Spinal cord (tissue), 10 donors: ENCODE data around the gene TOR3A. TPM values are rescaled to one million over a fixed set of nuclear protein-coding genes. Genes with fewer than 3 reads are reported as not detected.
"Not testable (repeated sequence)": the region's sequence is repeated elsewhere in the genome, so short reads cannot be mapped to it uniquely, and the experiment has no call there.

Experiments used
- DNase-seq, 6 donors: peaks; one replicate each; pipeline versions ENCODE4 v3.0.0 to v3.0.0-alpha.2; 2013 to 2015; ENCODE audit warnings: low spot score in 6 of 6, low read depth in 4 of 6
- H3K27ac ChIP-seq: one replicate; pipeline ENCODE4 v1.5.1; 2013; ENCODE audit warnings: low read depth, low read length, control low read depth
- H3K27me3 ChIP-seq: one replicate; pipeline ENCODE4 v1.6.1; 2013; ENCODE audit warnings: low read length; ENCODE audit not compliant: control insufficient read depth, insufficient read depth
- H3K36me3 ChIP-seq: one replicate; pipeline ENCODE4 v1.6.1; 2013; ENCODE audit warnings: low read length; ENCODE audit not compliant: control insufficient read depth, insufficient read depth
- H3K4me1 ChIP-seq: one replicate; pipeline ENCODE4 v1.6.1; 2013; ENCODE audit warnings: low read length; ENCODE audit not compliant: control insufficient read depth, insufficient read depth
- H3K4me3 ChIP-seq: one replicate; pipeline ENCODE4 v1.5.1; 2013; ENCODE audit warnings: low read depth, low read length, control low read depth
- H3K9me3 ChIP-seq: one replicate; pipeline ENCODE4 v1.6.1; 2013; ENCODE audit warnings: low read length; ENCODE audit not compliant: control insufficient read depth, insufficient read depth
- WGBS: methylation state at CpG from one replicate; pipeline ENCODE4 v1.1.5; 2013; ENCODE audit warnings: missing lambda C conversion rate; ENCODE audit not compliant: insufficient coverage; 5-methylcytosine and 5-hydroxymethylcytosine counted together
- long read RNA-seq, 4 donors: transcript quantifications; one replicate each; lab custom pipeline, GENCODE V29; 2026
- polyA plus RNA-seq, 2 donors: library from polyadenylated mRNA; unstranded; fragments of 120-200 nt; gene quantifications; one replicate each; pipeline ENCODE4 v1.2.1, GENCODE V29; 2013; ENCODE audit not compliant: insufficient read length in 2 of 2
- total RNA-seq, 2 donors: library from RNA; depleted of rRNA in 1 of 2; stranded (reverse); fragments of 120-200 nt in 1 of 2; fragments of >200 nt in 1 of 2; gene quantifications; one replicate each; pipeline versions ENCODE4 v1.2.3 to v1.2.4, GENCODE V29; 2013 to 2014
- donor health status: healthy.

Gene TOR3A
- total RNA-seq: 10 to 100 TPM; 18.3 to 20.7 TPM
- polyA plus RNA-seq: 10 to 100 TPM; 24.3 to 27.4 TPM
- long read RNA-seq, donor 1, transcript TOR3A-203 (6 exons, 2,724 nt): major isoform, 8 of 8 reads
- long read RNA-seq, donor 1, partial matches to known transcripts: 0 of 8 reads
- long read RNA-seq, donor 1, other reads (novel, unspliced or antisense): 0 of 8 reads
- long read RNA-seq, donor 2, partial matches to known transcripts: 0 of 3 reads
- long read RNA-seq, donor 2, other reads (novel, unspliced or antisense): 0 of 3 reads
- long read RNA-seq, donor 3, partial matches to known transcripts: 0 of 2 reads
- long read RNA-seq, donor 3, other reads (novel, unspliced or antisense): 0 of 2 reads
- long read RNA-seq, donor 4, transcript TOR3A-203 (6 exons, 2,724 nt): major isoform, 7 of 7 reads
- long read RNA-seq, donor 4, partial matches to known transcripts: 0 of 7 reads
- long read RNA-seq, donor 4, other reads (novel, unspliced or antisense): 0 of 7 reads

GRCh38 chr1:179081687-179082332 lies at the start of gene TOR3A:
Gene TOR3A (plus strand): TSS chr1:179082070. CDS start chr1:179082129, 59 bp downstream.
- peak; percentile 53 to 94 (median 70) for DNase-seq
- H3K27me3 ChIP-seq: no peaks in the 10 kb centered on the region
- peaks cover 18% of the 10 kb centered on the region for H3K36me3 ChIP-seq
- peaks cover 20% of the 10 kb centered on the region for H3K4me1 ChIP-seq
- H3K4me3 ChIP-seq: peak within 1 kb of the TSS; percentile 73
- H3K27ac ChIP-seq: peak within 1 kb of the TSS; percentile 67
- H3K9me3 ChIP-seq: no peaks in the 10 kb centered on the region
- under 1% methylated on average over 51 of the region's 51 CpGs for WGBS

- no peak for DNase-seq
- no peak overlapping the region for H3K27ac ChIP-seq
- no CpG with 5 or more reads among the region's 1 CpG for WGBS
Observed at GRCh38 chr1:179034720-179035119, 47.1 kb upstream of the TOR3A start.

GRCh38 chr1:179036844-179037465 lies 44.9 kb upstream of the TOR3A start:
- Histone ChIP-seq H3K27me3 (no peaks in the 10 kb centered on the region), H3K27ac (no peak overlapping the region), H3K4me3 (no peak overlapping the region), H3K9me3 (no peaks in the 10 kb centered on the region), H3K4me1 (no peaks in the 10 kb centered on the region), H3K36me3 (no peaks in the 10 kb centered on the region)
- no peak for DNase-seq
- 82% methylated on average over 1 of the region's 2 CpGs for WGBS

More at GRCh38 chr1:179034720-179035119, 47.1 kb upstream of the TOR3A start:
- H3K9me3 ChIP-seq: no peaks in the 10 kb centered on the region
- no peaks in the 10 kb centered on the region for H3K36me3 ChIP-seq
- H3K4me3 ChIP-seq: no peak overlapping the region
- H3K27me3 ChIP-seq: no peaks in the 10 kb centered on the region
- H3K4me1 ChIP-seq: no peaks in the 10 kb centered on the region

- peak in 1 of 6 donors; percentile 73 for DNase-seq
- Histone ChIP-seq H3K9me3 (no peaks in the 10 kb centered on the region), H3K27me3 (no peaks in the 10 kb centered on the region), H3K36me3 (peaks cover 4% of the 10 kb centered on the region), H3K4me1 (no peaks in the 10 kb centered on the region), H3K27ac (no peak overlapping the region), H3K4me3 (no peak overlapping the region)
- 14% methylated on average over 1 of the region's 1 CpG for WGBS
Observed at GRCh38 chr1:179038528-179039281, 43.2 kb upstream of the TOR3A start.

- H3K36me3 ChIP-seq, H3K27ac ChIP-seq, H3K27me3 ChIP-seq, H3K9me3 ChIP-seq, H3K4me3 ChIP-seq, H3K4me1 ChIP-seq, DNase-seq: not testable (repeated sequence)
- WGBS: 87% methylated on average over 2 of the region's 9 CpGs
Observed at GRCh38 chr1:179039502-179040174, 42.2 kb upstream of the TOR3A start.

GRCh38 chr1:179040175-179040551 lies 41.7 kb upstream of the TOR3A start:
- DNase-seq, H3K27me3 ChIP-seq, H3K36me3 ChIP-seq, H3K4me1 ChIP-seq, H3K9me3 ChIP-seq, H3K4me3 ChIP-seq, H3K27ac ChIP-seq: not testable (repeated sequence)
- 94% methylated on average over 8 of the region's 27 CpGs for WGBS

GRCh38 chr1:179042087-179042486 lies 39.8 kb upstream of the TOR3A start:
- DNase-seq: no peak
- Histone ChIP-seq H3K9me3 (peaks cover 2% of the 10 kb centered on the region), H3K27ac (no peak overlapping the region), H3K27me3 (no peaks in the 10 kb centered on the region), H3K36me3 (peaks cover 4% of the 10 kb centered on the region), H3K4me3 (no peak overlapping the region), H3K4me1 (no peaks in the 10 kb centered on the region)
- 96% methylated on average over 8 of the region's 8 CpGs for WGBS

- H3K27ac ChIP-seq: no peak overlapping the region
- H3K9me3 ChIP-seq: peaks cover 2% of the 10 kb centered on the region
- no peak overlapping the region for H3K4me3 ChIP-seq
- 96% methylated on average over 5 of the region's 5 CpGs for WGBS
- H3K36me3 ChIP-seq: peaks cover 4% of the 10 kb centered on the region
- H3K4me1 ChIP-seq: no peaks in the 10 kb centered on the region
- no peaks in the 10 kb centered on the region for H3K27me3 ChIP-seq
- DNase-seq: no peak
Observed at GRCh38 chr1:179042700-179043099, 39.2 kb upstream of the TOR3A start.

GRCh38 chr1:179043266-179043665 lies 38.6 kb upstream of the TOR3A start:
- no peaks in the 10 kb centered on the region for H3K27me3 ChIP-seq
- H3K36me3 ChIP-seq: peaks cover 4% of the 10 kb centered on the region
- no peaks in the 10 kb centered on the region for H3K4me1 ChIP-seq
- H3K9me3 ChIP-seq: peaks cover 2% of the 10 kb centered on the region
- no peak overlapping the region for H3K27ac ChIP-seq
- whole genome bisulfite sequencing: 100% methylated on average over 3 of the region's 4 CpGs
- no peak for DNase-seq
- H3K4me3 ChIP-seq: no peak overlapping the region
